ENCODE data around the gene PDE1C.

PDE1C gene

GRCh38 chr7:31918706-31919393, 151.4 kb downstream of the PDE1C start:
- no peak for DNase-seq (ENCODE audit: low spot score)
- in situ Hi-C loops (cut with MboI; ENCODE audit: low sequenced_read_pairs, unreplicated experiment), result no loop called here
- TF ChIP-seq, protein P1, sequence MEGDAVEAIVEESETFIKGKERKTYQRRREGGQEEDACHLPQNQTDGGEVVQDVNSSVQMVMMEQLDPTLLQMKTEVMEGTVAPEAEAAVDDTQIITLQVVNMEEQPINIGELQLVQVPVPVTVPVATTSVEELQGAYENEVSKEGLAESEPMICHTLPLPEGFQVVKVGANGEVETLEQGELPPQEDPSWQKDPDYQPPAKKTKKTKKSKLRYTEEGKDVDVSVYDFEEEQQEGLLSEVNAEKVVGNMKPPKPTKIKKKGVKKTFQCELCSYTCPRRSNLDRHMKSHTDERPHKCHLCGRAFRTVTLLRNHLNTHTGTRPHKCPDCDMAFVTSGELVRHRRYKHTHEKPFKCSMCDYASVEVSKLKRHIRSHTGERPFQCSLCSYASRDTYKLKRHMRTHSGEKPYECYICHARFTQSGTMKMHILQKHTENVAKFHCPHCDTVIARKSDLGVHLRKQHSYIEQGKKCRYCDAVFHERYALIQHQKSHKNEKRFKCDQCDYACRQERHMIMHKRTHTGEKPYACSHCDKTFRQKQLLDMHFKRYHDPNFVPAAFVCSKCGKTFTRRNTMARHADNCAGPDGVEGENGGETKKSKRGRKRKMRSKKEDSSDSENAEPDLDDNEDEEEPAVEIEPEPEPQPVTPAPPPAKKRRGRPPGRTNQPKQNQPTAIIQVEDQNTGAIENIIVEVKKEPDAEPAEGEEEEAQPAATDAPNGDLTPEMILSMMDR (IDR thresholded peaks at IDR 0.05; ENCODE audit: borderline replicate concordance, control extremely low read depth, extremely low read depth, insufficient read depth, missing control alignments), result no peak

DNA sequence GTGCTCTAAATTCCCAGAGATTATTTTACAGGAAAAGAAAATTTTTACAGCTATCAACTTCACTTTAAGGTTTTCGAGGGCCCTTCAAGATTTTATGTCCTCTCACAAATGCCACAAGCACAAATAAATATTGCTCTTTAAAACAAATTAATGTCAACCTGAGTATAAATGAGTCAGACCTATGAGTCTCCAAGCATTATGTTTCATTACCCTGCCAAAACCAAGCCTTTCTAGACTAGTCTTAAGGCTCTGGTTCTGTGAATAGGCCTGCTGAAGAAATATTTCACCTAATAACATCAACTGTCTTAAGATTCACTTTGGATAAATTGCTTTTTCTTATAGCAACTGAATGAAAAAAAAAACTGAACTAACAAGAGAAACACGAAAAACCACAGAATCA, 153.0 kb downstream of the PDE1C start:
- TF ChIP-seq, protein P1 (IDR thresholded peaks at IDR 0.05; ENCODE audit: borderline replicate concordance, control extremely low read depth, extremely low read depth, insufficient read depth, missing control alignments), result no peak
- in situ Hi-C loops (cut with MboI; ENCODE audit: low sequenced_read_pairs, unreplicated experiment), result no loop called here
- no peak for DNase-seq (ENCODE audit: low spot score)

GRCh38 chr7:31910191-31910590, 160.0 kb downstream of the PDE1C start:
- in situ Hi-C loops (cut with MboI; ENCODE audit: low sequenced_read_pairs, unreplicated experiment), result no loop called here
- no peak for DNase-seq (ENCODE audit: low spot score)
- TF ChIP-seq, protein P1 (IDR thresholded peaks at IDR 0.05; ENCODE audit: borderline replicate concordance, control extremely low read depth, extremely low read depth, insufficient read depth, missing control alignments), result no peak

- DNase-seq (ENCODE audit: low spot score), result no peak
- TF ChIP-seq, protein P1 (IDR thresholded peaks at IDR 0.05; ENCODE audit: borderline replicate concordance, control extremely low read depth, extremely low read depth, insufficient read depth, missing control alignments), result no peak
- in situ Hi-C loops (cut with MboI; ENCODE audit: low sequenced_read_pairs, unreplicated experiment), result no loop called here
Measured at GRCh38 chr7:31906479-31907171, 163.6 kb downstream of the PDE1C start.

- in situ Hi-C loops (cut with MboI; ENCODE audit: low sequenced_read_pairs, unreplicated experiment), result no loop called here
- TF ChIP-seq, protein P1 (IDR thresholded peaks at IDR 0.05; ENCODE audit: borderline replicate concordance, control extremely low read depth, extremely low read depth, insufficient read depth, missing control alignments), result no peak
Measured at GRCh38 chr7:31903962-31904361, 166.2 kb downstream of the PDE1C start.

DNA sequence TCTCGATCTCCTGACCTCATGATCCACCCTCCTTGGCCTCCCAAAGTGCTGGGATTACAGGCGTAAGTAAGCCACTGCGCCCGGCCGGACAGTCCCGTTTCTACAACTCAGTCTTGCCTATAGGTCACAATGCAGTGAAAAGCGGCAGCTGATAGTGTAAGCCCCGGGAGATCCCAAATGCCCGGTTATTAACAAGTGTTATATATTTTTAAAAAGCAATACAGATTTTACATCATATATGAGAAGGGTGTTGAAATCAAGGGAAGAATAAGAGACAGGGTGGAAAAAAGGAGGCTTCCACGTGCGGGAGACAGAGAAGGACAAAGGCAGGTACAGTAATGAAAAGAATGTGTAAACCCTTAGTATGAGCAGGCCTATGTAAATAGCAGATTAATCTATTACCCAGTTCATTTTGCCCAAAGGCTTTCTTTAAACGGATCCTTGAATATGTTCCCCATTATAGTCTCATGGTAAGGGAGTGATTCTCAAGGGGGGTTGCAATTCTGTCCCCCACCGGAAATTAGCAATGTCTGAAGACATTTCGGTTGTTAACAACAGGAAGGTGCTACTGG, 170.8 kb downstream of the PDE1C start:
- TF ChIP-seq, protein P1 (IDR thresholded peaks at IDR 0.05; ENCODE audit: borderline replicate concordance, control extremely low read depth, extremely low read depth, insufficient read depth, missing control alignments), result no peak
- DNase-seq (ENCODE audit: low spot score), result no peak
- in situ Hi-C loops (cut with MboI; ENCODE audit: low sequenced_read_pairs, unreplicated experiment), result no loop called here

More at GRCh38 chr7:31903962-31904361, 166.2 kb downstream of the PDE1C start:
- DNase-seq (ENCODE audit: low spot score), result no peak

Measured in GM13976 (cell line).